H1 (cell line): ENCODE measurements around the gene HS3ST6. TPM values are rescaled to one million over a fixed set of nuclear protein-coding genes. Genes with fewer than 3 reads are reported as not detected.

Source experiments
- NANOG ChIP-seq: IDR thresholded peaks from 2 replicates; pipeline ENCODE4 v1.6.1; 2011; ENCODE audit warnings: low read length, low read depth, mild to moderate bottlenecking, inconsistent platforms; ENCODE audit not compliant: insufficient read depth, poor library complexity, severe bottlenecking
- RXRA ChIP-seq: IDR thresholded peaks from 2 replicates; pipeline ENCODE4 v1.6.1; 2011; ENCODE audit warnings: low read depth, mild to moderate bottlenecking, low read length, moderate library complexity; ENCODE audit not compliant: insufficient read depth
- SAP30 ChIP-seq: fragments of 300-600 bp; sonication (generic); IDR thresholded peaks from 2 replicates; pipeline ENCODE4 v1.7.1; 2012; ENCODE audit warnings: low read length, moderate library complexity, mild to moderate bottlenecking, inconsistent platforms; ENCODE audit not compliant: insufficient read depth, insufficient replicate concordance
- YY1 ChIP-seq: IDR thresholded peaks from 2 replicates; pipeline ENCODE4 v1.6.1; 2011; ENCODE audit warnings: low read depth, mild to moderate bottlenecking, low read length
- polyA plus RNA-seq, 7 experiments: library from polyadenylated mRNA; depleted of rRNA in 3 of 7; stranded (reverse) in 5 of 7; unstranded in 2 of 7; fragments of >200 nt in 5 of 7; fragments of 200-250 nt in 2 of 7; gene quantifications; 1 replicate in 5 of 7; 2 replicates in 1 of 7; 4 replicates in 1 of 7; pipeline versions ENCODE4 v1.2.1 to v1.2.3, GENCODE V29; 2011 to 2013; ENCODE audit warnings: missing spikeins in 2 of 7, mixed read lengths in 2 of 7
- total RNA-seq: library from RNA; stranded (reverse); fragmentation: NEBNext Ultra II Directional; extraction: Animal tissue kit (Norgen Biotek cat#: 25700); gene quantifications from 2 replicates; pipeline ENCODE4 v1.2.1, GENCODE V29; 2021

The HS3ST6 gene
- total and polyA plus RNA-seq, 2 of the 8 experiments (the other 6 are each of a cell fraction or from before 2014, with no cell fraction given), result 0.36 to 0.39 TPM

DNA sequence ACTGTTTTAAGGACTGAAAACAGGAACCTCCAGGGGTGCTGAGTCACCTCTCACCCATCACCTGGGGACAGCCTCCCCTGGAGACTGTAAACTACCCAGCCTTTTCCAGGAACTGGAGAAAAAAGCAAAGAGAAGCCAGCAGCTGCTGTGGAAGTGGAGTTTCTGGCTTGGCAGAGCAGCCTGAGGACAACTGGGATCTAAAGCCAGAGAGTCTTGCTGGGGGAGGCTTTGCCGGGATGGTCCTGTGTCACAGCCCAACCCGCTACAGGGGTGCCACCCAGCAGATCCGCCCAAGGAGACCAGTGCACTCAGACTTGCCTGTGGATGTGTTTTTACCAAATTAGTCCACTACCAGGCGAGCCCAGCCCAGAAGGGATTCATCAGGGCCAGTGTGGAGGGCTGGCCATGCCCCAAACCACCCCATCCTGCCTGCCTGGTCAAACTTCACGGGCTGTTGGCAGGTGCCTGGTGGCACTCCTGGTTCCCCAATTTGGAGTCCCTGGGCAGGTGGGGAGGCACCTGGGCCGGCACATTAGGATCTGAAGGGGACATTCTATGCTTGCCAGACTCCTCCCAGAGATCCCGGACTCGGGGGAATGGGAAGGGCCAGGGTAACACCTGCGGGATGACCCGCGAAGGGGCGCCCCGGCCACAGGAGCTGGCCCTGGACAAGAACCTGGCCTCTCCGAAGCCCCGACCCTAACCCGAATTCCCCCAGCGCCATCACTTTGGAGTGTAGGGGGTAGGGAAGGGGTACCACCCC, 24.0 kb upstream of the HS3ST6 start (continued):
- TF ChIP-seq RXRA (no peak), YY1 (no peak), SAP30 (no peak), NANOG (no peak)
- TF ChIP-seq, all 59 proteins: peak for 0
